Measurements from ENCODE around the gene ARHGAP31.

ARHGAP31 gene, protein sequence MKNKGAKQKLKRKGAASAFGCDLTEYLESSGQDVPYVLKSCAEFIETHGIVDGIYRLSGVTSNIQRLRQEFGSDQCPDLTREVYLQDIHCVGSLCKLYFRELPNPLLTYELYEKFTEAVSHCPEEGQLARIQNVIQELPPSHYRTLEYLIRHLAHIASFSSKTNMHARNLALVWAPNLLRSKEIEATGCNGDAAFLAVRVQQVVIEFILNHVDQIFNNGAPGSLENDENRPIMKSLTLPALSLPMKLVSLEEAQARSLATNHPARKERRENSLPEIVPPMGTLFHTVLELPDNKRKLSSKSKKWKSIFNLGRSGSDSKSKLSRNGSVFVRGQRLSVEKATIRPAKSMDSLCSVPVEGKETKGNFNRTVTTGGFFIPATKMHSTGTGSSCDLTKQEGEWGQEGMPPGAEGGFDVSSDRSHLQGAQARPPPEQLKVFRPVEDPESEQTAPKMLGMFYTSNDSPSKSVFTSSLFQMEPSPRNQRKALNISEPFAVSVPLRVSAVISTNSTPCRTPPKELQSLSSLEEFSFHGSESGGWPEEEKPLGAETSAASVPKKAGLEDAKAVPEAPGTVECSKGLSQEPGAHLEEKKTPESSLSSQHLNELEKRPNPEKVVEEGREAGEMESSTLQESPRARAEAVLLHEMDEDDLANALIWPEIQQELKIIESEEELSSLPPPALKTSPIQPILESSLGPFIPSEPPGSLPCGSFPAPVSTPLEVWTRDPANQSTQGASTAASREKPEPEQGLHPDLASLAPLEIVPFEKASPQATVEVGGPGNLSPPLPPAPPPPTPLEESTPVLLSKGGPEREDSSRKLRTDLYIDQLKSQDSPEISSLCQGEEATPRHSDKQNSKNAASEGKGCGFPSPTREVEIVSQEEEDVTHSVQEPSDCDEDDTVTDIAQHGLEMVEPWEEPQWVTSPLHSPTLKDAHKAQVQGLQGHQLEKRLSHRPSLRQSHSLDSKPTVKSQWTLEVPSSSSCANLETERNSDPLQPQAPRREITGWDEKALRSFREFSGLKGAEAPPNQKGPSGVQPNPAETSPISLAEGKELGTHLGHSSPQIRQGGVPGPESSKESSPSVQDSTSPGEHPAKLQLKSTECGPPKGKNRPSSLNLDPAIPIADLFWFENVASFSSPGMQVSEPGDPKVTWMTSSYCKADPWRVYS (N-terminal part only)

DNA sequence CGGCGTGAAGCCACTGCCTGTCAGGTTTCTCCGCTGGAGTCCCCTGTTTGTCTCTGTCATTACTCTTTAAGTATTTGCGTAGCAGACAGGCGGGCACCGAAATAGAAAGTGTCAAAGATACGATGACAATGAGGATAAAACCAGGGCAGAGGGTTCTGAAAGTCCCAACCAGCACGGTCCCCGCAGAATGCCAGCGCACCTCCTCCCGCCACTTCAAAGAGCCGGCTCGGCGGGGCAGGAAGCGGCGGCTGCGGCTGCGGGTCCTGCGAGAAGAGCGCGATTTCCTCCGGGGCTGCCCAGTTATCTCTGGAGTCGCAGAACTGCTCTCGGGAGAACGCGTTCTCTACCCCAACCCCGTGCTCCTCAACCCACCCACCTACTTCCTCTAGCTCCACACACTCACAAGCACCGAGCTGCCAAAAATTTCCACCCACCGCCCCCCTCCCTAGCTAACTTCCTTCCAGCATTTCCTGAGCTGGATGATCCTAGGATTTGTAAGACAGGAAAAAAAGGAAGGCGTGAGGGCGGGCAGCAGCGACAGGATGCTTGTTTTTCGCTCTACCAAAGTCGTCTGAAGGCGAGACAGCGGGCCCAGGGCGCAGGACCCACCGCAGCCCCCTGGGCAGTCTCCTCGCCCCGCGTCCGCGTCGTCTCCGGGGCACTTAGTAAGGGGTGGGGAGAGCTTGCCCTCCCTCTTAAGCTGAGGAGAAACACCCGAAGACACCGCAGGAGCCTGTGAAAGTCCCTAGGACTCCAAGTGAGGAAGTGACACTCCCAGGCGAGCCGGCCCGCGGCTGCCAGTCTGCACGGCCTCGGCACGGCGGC, at the start of gene ARHGAP31:
ARHGAP31 (plus strand) TSS at position 513 of the 825 bp plus-strand sequence. CDS start 522 bp downstream, outside the sequence.
- POLR2A ChIA-PET: interaction anchor here (0.7 to 1.8 kb wide), 4 partner anchors 9 to 170 kb away, joined by 3 to 4 read pairs (median 4); partner anchors contain the start of genes B4GALT4 and TMEM39A
- no peak for TF ChIP-seq ZNF777 (tag by site-specific recombination; IDR thresholded peaks at IDR 0.05; ENCODE audit: borderline replicate concordance)
- peak; percentile 64 for TF ChIP-seq ZBTB20 (tag by site-specific recombination; IDR thresholded peaks at IDR 0.05)
- peak; percentile 55 for TF ChIP-seq GLIS1 (tag by site-specific recombination; IDR thresholded peaks at IDR 0.05)
- TF ChIP-seq EGR2 (tag by site-specific recombination; IDR thresholded peaks at IDR 0.05; ENCODE audit: low read depth): peak; percentile 70
- peak; percentile 81 for TF ChIP-seq ZBTB48 (tag by site-specific recombination; IDR thresholded peaks at IDR 0.05)
- TF ChIP-seq ZBTB17 (tag by site-specific recombination; IDR thresholded peaks at IDR 0.05): peak; percentile 58
- 0 out of 2 replicates have a peak, but pooled peaks have one; percentile 14 for TF ChIP-seq KLF16 (tag by site-specific recombination; IDR thresholded peaks at IDR 0.05)
- TF ChIP-seq, protein P1, sequence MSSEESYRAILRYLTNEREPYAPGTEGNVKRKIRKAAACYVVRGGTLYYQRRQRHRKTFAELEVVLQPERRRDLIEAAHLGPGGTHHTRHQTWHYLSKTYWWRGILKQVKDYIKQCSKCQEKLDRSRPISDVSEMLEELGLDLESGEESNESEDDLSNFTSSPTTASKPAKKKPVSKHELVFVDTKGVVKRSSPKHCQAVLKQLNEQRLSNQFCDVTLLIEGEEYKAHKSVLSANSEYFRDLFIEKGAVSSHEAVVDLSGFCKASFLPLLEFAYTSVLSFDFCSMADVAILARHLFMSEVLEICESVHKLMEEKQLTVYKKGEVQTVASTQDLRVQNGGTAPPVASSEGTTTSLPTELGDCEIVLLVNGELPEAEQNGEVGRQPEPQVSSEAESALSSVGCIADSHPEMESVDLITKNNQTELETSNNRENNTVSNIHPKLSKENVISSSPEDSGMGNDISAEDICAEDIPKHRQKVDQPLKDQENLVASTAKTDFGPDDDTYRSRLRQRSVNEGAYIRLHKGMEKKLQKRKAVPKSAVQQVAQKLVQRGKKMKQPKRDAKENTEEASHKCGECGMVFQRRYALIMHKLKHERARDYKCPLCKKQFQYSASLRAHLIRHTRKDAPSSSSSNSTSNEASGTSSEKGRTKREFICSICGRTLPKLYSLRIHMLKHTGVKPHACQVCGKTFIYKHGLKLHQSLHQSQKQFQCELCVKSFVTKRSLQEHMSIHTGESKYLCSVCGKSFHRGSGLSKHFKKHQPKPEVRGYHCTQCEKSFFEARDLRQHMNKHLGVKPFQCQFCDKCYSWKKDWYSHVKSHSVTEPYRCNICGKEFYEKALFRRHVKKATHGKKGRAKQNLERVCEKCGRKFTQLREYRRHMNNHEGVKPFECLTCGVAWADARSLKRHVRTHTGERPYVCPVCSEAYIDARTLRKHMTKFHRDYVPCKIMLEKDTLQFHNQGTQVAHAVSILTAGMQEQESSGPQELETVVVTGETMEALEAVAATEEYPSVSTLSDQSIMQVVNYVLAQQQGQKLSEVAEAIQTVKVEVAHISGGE (tag by site-specific recombination; conservative IDR thresholded peaks at IDR 0.05; ENCODE audit: low read depth): peak; percentile 27; the same call in 1 of the 2 replicates
- TF ChIP-seq, protein P2, sequence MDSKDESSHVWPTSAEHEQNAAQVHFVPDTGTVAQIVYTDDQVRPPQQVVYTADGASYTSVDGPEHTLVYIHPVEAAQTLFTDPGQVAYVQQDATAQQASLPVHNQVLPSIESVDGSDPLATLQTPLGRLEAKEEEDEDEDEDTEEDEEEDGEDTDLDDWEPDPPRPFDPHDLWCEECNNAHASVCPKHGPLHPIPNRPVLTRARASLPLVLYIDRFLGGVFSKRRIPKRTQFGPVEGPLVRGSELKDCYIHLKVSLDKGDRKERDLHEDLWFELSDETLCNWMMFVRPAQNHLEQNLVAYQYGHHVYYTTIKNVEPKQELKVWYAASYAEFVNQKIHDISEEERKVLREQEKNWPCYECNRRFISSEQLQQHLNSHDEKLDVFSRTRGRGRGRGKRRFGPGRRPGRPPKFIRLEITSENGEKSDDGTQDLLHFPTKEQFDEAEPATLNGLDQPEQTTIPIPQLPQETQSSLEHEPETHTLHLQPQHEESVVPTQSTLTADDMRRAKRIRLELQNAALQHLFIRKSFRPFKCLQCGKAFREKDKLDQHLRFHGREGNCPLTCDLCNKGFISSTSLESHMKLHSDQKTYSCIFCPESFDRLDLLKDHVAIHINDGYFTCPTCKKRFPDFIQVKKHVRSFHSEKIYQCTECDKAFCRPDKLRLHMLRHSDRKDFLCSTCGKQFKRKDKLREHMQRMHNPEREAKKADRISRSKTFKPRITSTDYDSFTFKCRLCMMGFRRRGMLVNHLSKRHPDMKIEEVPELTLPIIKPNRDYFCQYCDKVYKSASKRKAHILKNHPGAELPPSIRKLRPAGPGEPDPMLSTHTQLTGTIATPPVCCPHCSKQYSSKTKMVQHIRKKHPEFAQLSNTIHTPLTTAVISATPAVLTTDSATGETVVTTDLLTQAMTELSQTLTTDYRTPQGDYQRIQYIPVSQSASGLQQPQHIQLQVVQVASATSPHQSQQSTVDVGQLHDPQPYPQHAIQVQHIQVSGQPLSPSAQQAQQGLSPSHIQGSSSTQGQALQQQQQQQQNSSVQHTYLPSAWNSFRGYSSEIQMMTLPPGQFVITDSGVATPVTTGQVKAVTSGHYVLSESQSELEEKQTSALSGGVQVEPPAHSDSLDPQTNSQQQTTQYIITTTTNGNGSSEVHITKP (tag by site-specific recombination; IDR thresholded peaks at IDR 0.05): peak; percentile 51; the same call in 1 of the 2 replicates
- TF ChIP-seq ZNF335 (tag by site-specific recombination; conservative IDR thresholded peaks at IDR 0.05): peak; percentile 96
- TF ChIP-seq ZFHX2 (tag by site-specific recombination; conservative IDR thresholded peaks at IDR 0.05): peak; percentile 79
- peak; percentile 91 for TF ChIP-seq ZNF341 (tag by site-specific recombination; IDR thresholded peaks at IDR 0.05; ENCODE audit: low read depth)
- TF ChIP-seq ZNF366 (tag by site-specific recombination; conservative IDR thresholded peaks at IDR 0.05): peak; percentile 68
- TF ChIP-seq ZNF292 (tag by site-specific recombination; IDR thresholded peaks at IDR 0.05; ENCODE audit: borderline replicate concordance, low read depth): no peak
- TF ChIP-seq, protein P3, sequence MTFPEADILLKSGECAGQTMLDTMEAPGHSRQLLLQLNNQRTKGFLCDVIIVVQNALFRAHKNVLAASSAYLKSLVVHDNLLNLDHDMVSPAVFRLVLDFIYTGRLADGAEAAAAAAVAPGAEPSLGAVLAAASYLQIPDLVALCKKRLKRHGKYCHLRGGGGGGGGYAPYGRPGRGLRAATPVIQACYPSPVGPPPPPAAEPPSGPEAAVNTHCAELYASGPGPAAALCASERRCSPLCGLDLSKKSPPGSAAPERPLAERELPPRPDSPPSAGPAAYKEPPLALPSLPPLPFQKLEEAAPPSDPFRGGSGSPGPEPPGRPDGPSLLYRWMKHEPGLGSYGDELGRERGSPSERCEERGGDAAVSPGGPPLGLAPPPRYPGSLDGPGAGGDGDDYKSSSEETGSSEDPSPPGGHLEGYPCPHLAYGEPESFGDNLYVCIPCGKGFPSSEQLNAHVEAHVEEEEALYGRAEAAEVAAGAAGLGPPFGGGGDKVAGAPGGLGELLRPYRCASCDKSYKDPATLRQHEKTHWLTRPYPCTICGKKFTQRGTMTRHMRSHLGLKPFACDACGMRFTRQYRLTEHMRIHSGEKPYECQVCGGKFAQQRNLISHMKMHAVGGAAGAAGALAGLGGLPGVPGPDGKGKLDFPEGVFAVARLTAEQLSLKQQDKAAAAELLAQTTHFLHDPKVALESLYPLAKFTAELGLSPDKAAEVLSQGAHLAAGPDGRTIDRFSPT (tag by site-specific recombination; IDR thresholded peaks at IDR 0.05): no peak
- TF ChIP-seq, protein P4, sequence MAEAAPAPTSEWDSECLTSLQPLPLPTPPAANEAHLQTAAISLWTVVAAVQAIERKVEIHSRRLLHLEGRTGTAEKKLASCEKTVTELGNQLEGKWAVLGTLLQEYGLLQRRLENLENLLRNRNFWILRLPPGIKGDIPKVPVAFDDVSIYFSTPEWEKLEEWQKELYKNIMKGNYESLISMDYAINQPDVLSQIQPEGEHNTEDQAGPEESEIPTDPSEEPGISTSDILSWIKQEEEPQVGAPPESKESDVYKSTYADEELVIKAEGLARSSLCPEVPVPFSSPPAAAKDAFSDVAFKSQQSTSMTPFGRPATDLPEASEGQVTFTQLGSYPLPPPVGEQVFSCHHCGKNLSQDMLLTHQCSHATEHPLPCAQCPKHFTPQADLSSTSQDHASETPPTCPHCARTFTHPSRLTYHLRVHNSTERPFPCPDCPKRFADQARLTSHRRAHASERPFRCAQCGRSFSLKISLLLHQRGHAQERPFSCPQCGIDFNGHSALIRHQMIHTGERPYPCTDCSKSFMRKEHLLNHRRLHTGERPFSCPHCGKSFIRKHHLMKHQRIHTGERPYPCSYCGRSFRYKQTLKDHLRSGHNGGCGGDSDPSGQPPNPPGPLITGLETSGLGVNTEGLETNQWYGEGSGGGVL (tag by site-specific recombination; IDR thresholded peaks at IDR 0.05): peak; percentile 62
- TF ChIP-seq YY1 (tag by site-specific recombination; IDR thresholded peaks at IDR 0.05): no peak
- TF ChIP-seq SP2 (tag by site-specific recombination; IDR thresholded peaks at IDR 0.05): peak; percentile 85

More for the DNA sequence above, at the start of gene ARHGAP31:
- CTCF ChIA-PET: interaction anchor here (0.6 to 0.7 kb wide), 2 partner anchors 19 to 37 kb away, joined by 3 read pairs; no protein-coding TSS in a partner anchor
- Histone ChIP-seq H3K36me3 (ENCODE audit: control insufficient read depth in 2 of 2, insufficient read depth in 1 of 2, low read length in 2 of 2) (peaks cover 0 to 14% of the 10 kb centered on the region in 2 experiments; a peak in 1 of 3 replicates), H3K4me1 (ENCODE audit: control insufficient read depth, insufficient read depth, low read length) (no peaks in the 10 kb centered on the region), H3K9me3 (ENCODE audit: control insufficient read depth, insufficient read depth, low read depth, low read length) (no peaks in the 10 kb centered on the region), H3K27ac (ENCODE audit: extremely low read depth, low read depth, low read length) (peak within 1 kb of the TSS; percentile 79; the same call in 1 of the 2 replicates), H3K4me3 (ENCODE audit: low read depth, low read length) (peak within 1 kb of the TSS; percentile 66)
